LNCAP (cell line): ENCODE results near the gene FBXW7.

Experiments used
- CTCF ChIP-seq: fragments of 450-650 bp; IDR thresholded peaks from 2 replicates; pipeline ENCODE4 v1.5.1; 2017; ENCODE audit warnings: mild to moderate bottlenecking

The FBXW7 gene

GRCh38 chr4:152340818-152341217, 195.1 kb downstream of the FBXW7 start:
- TF ChIP-seq CTCF, result no peak

GRCh38 chr4:152339576-152339975, 196.3 kb downstream of the FBXW7 start:
- TF ChIP-seq CTCF, result no peak

GRCh38 chr4:152334931-152335330, 201.0 kb downstream of the FBXW7 start:
- TF ChIP-seq CTCF, result no peak

GRCh38 chr4:152331042-152331441, 204.8 kb downstream of the FBXW7 start:
- no peak for TF ChIP-seq CTCF

- TF ChIP-seq CTCF, result no peak
These were observed 207.3 kb downstream of the FBXW7 start for GRCh38 chr4:152328582-152328981.

GRCh38 chr4:152327606-152328453, 208.1 kb downstream of the FBXW7 start:
- TF ChIP-seq CTCF, result no peak

- no peak for TF ChIP-seq CTCF
These were observed 210.1 kb downstream of the FBXW7 start for GRCh38 chr4:152325831-152326230.
